H9 (cell line): ENCODE results near the gene SLC24A1. TPM values are rescaled to one million over a fixed set of nuclear protein-coding genes. Genes with fewer than 3 reads are reported as not detected.

Experiments
- DNase-seq: peaks from one replicate; pipeline ENCODE4 v3.0.0-alpha.2; 2017
- H2AFZ ChIP-seq: one replicate; pipeline ENCODE4 v1.6.1; 2013; ENCODE audit warnings: mild to moderate bottlenecking, low read length, control low read depth, moderate library complexity
- H2AK5ac ChIP-seq: 2 replicates; pipeline ENCODE4 v1.6.1; 2013; ENCODE audit warnings: low read length, control low read depth, mixed read lengths; ENCODE audit not compliant: insufficient read length
- H2BK120ac ChIP-seq: one replicate; pipeline ENCODE4 v1.6.1; 2013; ENCODE audit warnings: low read depth, mild to moderate bottlenecking, low read length, control low read depth, inconsistent platforms; ENCODE audit not compliant: poor library complexity, severe bottlenecking
- H2BK12ac ChIP-seq: 2 replicates; pipeline ENCODE4 v1.6.1; 2013; ENCODE audit warnings: low read length, control low read depth, mixed read lengths, low read depth; ENCODE audit not compliant: insufficient read length
- H2BK15ac ChIP-seq: 2 replicates; pipeline ENCODE4 v1.6.1; 2013; ENCODE audit warnings: low read depth, low read length, control low read depth
- H2BK20ac ChIP-seq: one replicate; pipeline ENCODE4 v1.6.1; 2013; ENCODE audit warnings: low read depth, mild to moderate bottlenecking, low read length, control low read depth, inconsistent platforms; ENCODE audit not compliant: poor library complexity, severe bottlenecking
- H2BK5ac ChIP-seq: 2 replicates; pipeline ENCODE4 v1.6.1; 2013; ENCODE audit warnings: low read length, control low read depth, mixed read lengths; ENCODE audit not compliant: insufficient read length
- H3K14ac ChIP-seq: 2 replicates; pipeline ENCODE4 v1.6.1; 2013; ENCODE audit warnings: low read length, control low read depth; ENCODE audit not compliant: insufficient read depth
- H3K18ac ChIP-seq: 2 replicates; pipeline ENCODE4 v1.6.1; 2013; ENCODE audit warnings: low read depth, mild to moderate bottlenecking, mixed read lengths, low read length, control low read depth; ENCODE audit not compliant: insufficient read length
- H3K23ac ChIP-seq: 2 replicates; pipeline ENCODE4 v1.6.1; 2013; ENCODE audit warnings: low read length, control low read depth, mixed read lengths, low read depth; ENCODE audit not compliant: insufficient read length
- H3K23me2 ChIP-seq: 2 replicates; pipeline ENCODE4 v1.6.1; 2013; ENCODE audit warnings: low read depth, mild to moderate bottlenecking, mixed read lengths, low read length, control low read depth; ENCODE audit not compliant: insufficient read length, poor library complexity, severe bottlenecking
- H3K27ac ChIP-seq: 2 replicates; pipeline ENCODE4 v1.5.1; 2013; ENCODE audit warnings: low read length, control low read depth, mixed read lengths, low read depth; ENCODE audit not compliant: insufficient read length
- H3K27me3 ChIP-seq: 2 replicates; pipeline ENCODE4 v1.6.1; 2013; ENCODE audit warnings: low read length, control low read depth, inconsistent platforms; ENCODE audit not compliant: insufficient read depth
- H3K4ac ChIP-seq: 2 replicates; pipeline ENCODE4 v1.6.1; 2013; ENCODE audit warnings: low read depth, mild to moderate bottlenecking, control low read depth, inconsistent platforms, low read length, moderate library complexity
- H3K4me1 ChIP-seq: 2 replicates; pipeline ENCODE4 v1.6.1; 2013; ENCODE audit warnings: low read length, control low read depth, inconsistent platforms; ENCODE audit not compliant: insufficient read depth
- H3K4me2 ChIP-seq: 2 replicates; pipeline ENCODE4 v1.6.1; 2013; ENCODE audit warnings: low read length, control low read depth, mixed read lengths; ENCODE audit not compliant: insufficient read length, insufficient read depth
- H3K56ac ChIP-seq: 2 replicates; pipeline ENCODE4 v1.6.1; 2013; ENCODE audit warnings: low read depth, mild to moderate bottlenecking, mixed read lengths, low read length, control low read depth; ENCODE audit not compliant: insufficient read length
- H3K79me1 ChIP-seq: 2 replicates; pipeline ENCODE4 v1.6.1; 2013; ENCODE audit warnings: low read depth, mild to moderate bottlenecking, moderate library complexity, low read length, control low read depth, inconsistent platforms; ENCODE audit not compliant: insufficient read depth, poor library complexity, severe bottlenecking
- H3K79me2 ChIP-seq: 2 replicates; pipeline ENCODE4 v1.6.1; 2013; ENCODE audit warnings: low read length, control low read depth, inconsistent platforms; ENCODE audit not compliant: insufficient read depth
- H3K9ac ChIP-seq: 2 replicates; pipeline ENCODE4 v1.6.1; 2013; ENCODE audit warnings: low read length, control low read depth, mixed read lengths; ENCODE audit not compliant: insufficient read length; ENCODE audit errors: extremely low read depth
- H3K9me3 ChIP-seq: one replicate; pipeline ENCODE4 v1.6.1; 2013; ENCODE audit warnings: low read depth, low read length, inconsistent platforms; ENCODE audit not compliant: control insufficient read depth
- H3T11ph ChIP-seq: one replicate; pipeline ENCODE4 v1.6.1; 2013; ENCODE audit warnings: mild to moderate bottlenecking, low read length, control low read depth, inconsistent platforms
- H4K20me1 ChIP-seq: one replicate; pipeline ENCODE4 v1.6.1; 2013; ENCODE audit not compliant: control insufficient read depth, insufficient read length, insufficient read depth
- H4K5ac ChIP-seq: 2 replicates; pipeline ENCODE4 v1.6.1; 2013; ENCODE audit warnings: low read depth, mild to moderate bottlenecking, mixed read lengths, low read length, control low read depth; ENCODE audit not compliant: insufficient read length
- H4K8ac ChIP-seq: replicated peaks from 2 replicates; pipeline ENCODE4 v1.6.1; 2013; ENCODE audit warnings: low read length, control low read depth, mixed read lengths, low read depth; ENCODE audit not compliant: insufficient read length
- H4K91ac ChIP-seq: 2 replicates; pipeline ENCODE4 v1.6.1; 2013; ENCODE audit warnings: low read depth, mild to moderate bottlenecking, moderate library complexity, mixed read lengths, low read length, control low read depth; ENCODE audit not compliant: insufficient read length
- H3K27ac Mint-ChIP-seq, 3 experiments: 2 replicates in 2 of 3; 3 replicates in 1 of 3; pipeline ENCODE4 v1.8.0; 2020 to 2021; ENCODE audit warnings: mixed read lengths in 3 of 3, mild to moderate bottlenecking in 1 of 3, moderate library complexity in 1 of 3
- H3K27me3 Mint-ChIP-seq: 2 replicates; pipeline ENCODE4 v1.8.0; 2021; ENCODE audit warnings: low read depth, mild to moderate bottlenecking, moderate library complexity, mixed read lengths
- H3K36me3 Mint-ChIP-seq, 3 experiments: 2 replicates in 2 of 3; 3 replicates in 1 of 3; pipeline ENCODE4 v1.8.0; 2020 to 2021; ENCODE audit warnings: low read depth in 3 of 3, mixed read lengths in 3 of 3; ENCODE audit not compliant: insufficient read depth in 1 of 3
- H3K4me1 Mint-ChIP-seq, 2 experiments: 2 replicates each; pipeline ENCODE4 v1.8.0; 2020; ENCODE audit warnings: mixed read lengths in 2 of 2
- H3K4me3 Mint-ChIP-seq, 2 experiments: 2 replicates in 1 of 2; 3 replicates in 1 of 2; pipeline ENCODE4 v1.8.0; 2020 to 2021; ENCODE audit warnings: mild to moderate bottlenecking in 2 of 2, mixed read lengths in 2 of 2, moderate library complexity in 1 of 2
- H3K9me3 Mint-ChIP-seq, 2 experiments: 2 replicates in 1 of 2; 3 replicates in 1 of 2; pipeline ENCODE4 v1.8.0; 2020; ENCODE audit warnings: mild to moderate bottlenecking in 2 of 2, mixed read lengths in 2 of 2, moderate library complexity in 1 of 2
- WGBS: extraction: QIAGEN DNeasy Blood & Tissue Kit; methylation state at CpG from one replicate; pipeline ENCODE4 v1.1.7; 2013; ENCODE audit warnings: missing lambda C conversion rate, low lambda C conversion rate, mixed read lengths; ENCODE audit not compliant: insufficient read length; ENCODE audit errors: extremely low coverage; 5-methylcytosine and 5-hydroxymethylcytosine counted together
- total RNA-seq: library from RNA; stranded (reverse); gene quantifications from 2 replicates; pipeline ENCODE4 v1.2.1, GENCODE V29; 2021
- TF ChIP-seq, protein P1 (sequence below): fragments of 200-600 bp; sonication (generic); conservative IDR thresholded peaks from 3 replicates; pipeline ENCODE4 v1.8.0; 2021; ENCODE audit warnings: antibody characterized with exemption, mild to moderate bottlenecking

SLC24A1 gene
- total RNA-seq, 1 experiment from 2014 or later: 8.6 TPM

DNA sequence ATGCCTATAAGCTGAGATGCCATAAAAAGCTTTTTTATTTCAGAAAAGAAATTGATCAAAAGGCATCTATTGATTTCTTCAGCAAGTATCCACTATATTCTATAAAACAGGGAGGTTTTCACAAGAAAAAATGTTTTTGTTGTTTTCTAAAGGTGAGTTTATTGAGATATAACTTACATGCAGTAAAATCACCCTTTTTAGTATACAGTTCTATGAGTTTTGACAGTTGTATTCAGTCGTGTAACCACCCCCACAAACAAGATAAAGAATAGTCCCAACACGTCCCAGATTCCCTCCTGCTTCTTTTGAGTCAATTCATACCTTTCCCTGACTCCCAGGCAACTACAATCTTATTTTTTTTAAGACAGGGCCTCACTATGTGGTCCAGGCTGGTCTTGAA, 18.6 kb upstream of the SLC24A1 start:
- Histone ChIP-seq H2AK5ac (no peak overlapping the region), H3K23ac (no peak overlapping the region), H3K27me3 (no peaks in the 10 kb centered on the region), H2BK15ac (no peak overlapping the region), H2AFZ (no peak overlapping the region), H4K5ac (no peak overlapping the region), H3K18ac (no peak overlapping the region), H4K20me1 (no peaks in the 10 kb centered on the region), H2BK5ac (no peak overlapping the region), H3K23me2 (no peaks in the 10 kb centered on the region), H3K9ac (no peak overlapping the region), H2BK20ac (no peak overlapping the region), H3K4me2 (no peak overlapping the region), H3K4me1 (no peaks in the 10 kb centered on the region), H3K56ac (no peak overlapping the region), H2BK12ac (no peak overlapping the region), H4K91ac (no peak overlapping the region), H3K14ac (no peak overlapping the region), H2BK120ac (no peak overlapping the region), H3K79me1 (no peaks in the 10 kb centered on the region), H4K8ac (no peak overlapping the region), H3K9me3 (no peaks in the 10 kb centered on the region), H3T11ph (no peak overlapping the region), H3K27ac (no peak overlapping the region), H3K79me2 (no peaks in the 10 kb centered on the region), H3K4ac (no peak overlapping the region)
- TF ChIP-seq, protein P1, sequence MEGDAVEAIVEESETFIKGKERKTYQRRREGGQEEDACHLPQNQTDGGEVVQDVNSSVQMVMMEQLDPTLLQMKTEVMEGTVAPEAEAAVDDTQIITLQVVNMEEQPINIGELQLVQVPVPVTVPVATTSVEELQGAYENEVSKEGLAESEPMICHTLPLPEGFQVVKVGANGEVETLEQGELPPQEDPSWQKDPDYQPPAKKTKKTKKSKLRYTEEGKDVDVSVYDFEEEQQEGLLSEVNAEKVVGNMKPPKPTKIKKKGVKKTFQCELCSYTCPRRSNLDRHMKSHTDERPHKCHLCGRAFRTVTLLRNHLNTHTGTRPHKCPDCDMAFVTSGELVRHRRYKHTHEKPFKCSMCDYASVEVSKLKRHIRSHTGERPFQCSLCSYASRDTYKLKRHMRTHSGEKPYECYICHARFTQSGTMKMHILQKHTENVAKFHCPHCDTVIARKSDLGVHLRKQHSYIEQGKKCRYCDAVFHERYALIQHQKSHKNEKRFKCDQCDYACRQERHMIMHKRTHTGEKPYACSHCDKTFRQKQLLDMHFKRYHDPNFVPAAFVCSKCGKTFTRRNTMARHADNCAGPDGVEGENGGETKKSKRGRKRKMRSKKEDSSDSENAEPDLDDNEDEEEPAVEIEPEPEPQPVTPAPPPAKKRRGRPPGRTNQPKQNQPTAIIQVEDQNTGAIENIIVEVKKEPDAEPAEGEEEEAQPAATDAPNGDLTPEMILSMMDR: no peak
- WGBS: no CpG with 5 or more reads among the region's 2 CpGs
- Mint-ChIP-seq H3K27me3 (no peaks in the 10 kb centered on the region), H3K27ac (no peak overlapping the region), H3K36me3 (peaks cover 0 to 51% (median 47%) of the 10 kb centered on the region in 3 experiments; a peak in 6 of 7 replicates), H3K4me1 (no peaks in the 10 kb centered on the region), H3K4me3 (no peak overlapping the region), H3K9me3 (no peaks in the 10 kb centered on the region)
- DNase-seq: no peak
